GM12878 (cell line): Measurements from ENCODE around the gene HTT-AS. TPM values are rescaled to one million over a fixed set of nuclear protein-coding genes. Genes with fewer than 3 reads are reported as not detected.

ENCODE experiments used
- ATAC-seq: fragments of 200-7000 bp; cut with Tn5 transposase; 3 replicates; pipeline ENCODE4 v1.9.1; 2020; ENCODE audit warnings: mild to moderate bottlenecking, moderate library complexity
- BruUV-seq: library from RNA; stranded (reverse); fragments of 400-500 nt; replicated peaks from 2 replicates; lab custom pipeline; 2021; lab: Mats Ljungman, UMichigan
- CTCF ChIA-PET: fragments of 300-600 bp; sonication (Branson Sonifier 250); formaldehyde crosslinking; extraction: SDS; loops from one replicate; lab custom pipeline; 2021; ENCODE audit warnings: inconsistent platforms; lab: Yijun Ruan, JAX
- POLR2A ChIA-PET: fragments of 350-600 bp; formaldehyde crosslinking; extraction: SDS; loops from one replicate; lab custom pipeline; 2021; ENCODE audit warnings: inconsistent platforms; lab: Charles Lee
- RAD21 ChIA-PET: fragments of 300-600 bp; sonication (Branson Sonifier 250); formaldehyde crosslinking; loops from one replicate; lab custom pipeline; 2023; ENCODE audit warnings: antibody characterized with exemption; ENCODE audit not compliant: unreplicated experiment; lab: Charles Lee
- SMC1A ChIA-PET: fragments of 300-600 bp; sonication (Branson Sonifier 250); formaldehyde crosslinking; loops from one replicate; lab custom pipeline; 2023; ENCODE audit not compliant: unreplicated experiment, uncharacterized antibody; lab: Charles Lee
- DNase-seq: peaks from one replicate; pipeline ENCODE4 v3.0.0-alpha.2; 2011; ENCODE audit warnings: low read depth, low spot score
- FAIRE-seq: peaks from 3 replicates; lab custom pipeline; 2011; peaks lifted over from hg19 to GRCh38; lab: Jason Lieb, UNC
- H2AFZ ChIP-seq: 2 replicates; pipeline ENCODE4 v1.6.0; 2011; ENCODE audit warnings: low read depth, low read length, control low read depth; ENCODE audit not compliant: control insufficient read depth
- H3K27ac ChIP-seq: 2 replicates; pipeline ENCODE4 v1.5.1; 2011; ENCODE audit warnings: control low read depth; ENCODE audit not compliant: control insufficient read depth, insufficient read depth
- H3K27me3 ChIP-seq, 2 experiments: replicated peaks in 1 of 2; 2 replicates each; pipeline versions ENCODE4 v1.6.0 to v1.6.1; 2011; ENCODE audit warnings: low read length in 1 of 2; ENCODE audit not compliant: control insufficient read depth in 2 of 2, insufficient read depth in 2 of 2
- H3K36me3 ChIP-seq, 2 experiments: 2 replicates each; pipeline ENCODE4 v1.5.1; 2011; ENCODE audit warnings: low read length in 1 of 2; ENCODE audit not compliant: control insufficient read depth in 2 of 2, insufficient read depth in 2 of 2
- H3K4me1 ChIP-seq: 2 replicates; pipeline ENCODE4 v1.6.1; 2011; ENCODE audit warnings: mild to moderate bottlenecking, low read length, moderate library complexity, mixed read lengths; ENCODE audit not compliant: control insufficient read depth, insufficient read depth
- H3K4me2 ChIP-seq: 2 replicates; pipeline ENCODE4 v1.6.0; 2011; ENCODE audit warnings: control low read depth; ENCODE audit not compliant: control insufficient read depth, insufficient read depth
- H3K4me3 ChIP-seq: fragments of 200-600 bp; sonication (generic); 2 replicates; pipeline ENCODE4 v1.5.1; 2016
- H3K79me2 ChIP-seq: 2 replicates; pipeline ENCODE4 v1.6.0; 2011; ENCODE audit warnings: low read length; ENCODE audit not compliant: control insufficient read depth, insufficient read depth
- H3K9ac ChIP-seq: 2 replicates; pipeline ENCODE4 v1.8.0; 2011; ENCODE audit warnings: low read length, control low read depth, mixed read lengths; ENCODE audit not compliant: control insufficient read depth, insufficient read depth
- H3K9me3 ChIP-seq: replicated peaks from 3 replicates; pipeline ENCODE4 v1.5.1; 2011; ENCODE audit warnings: mild to moderate bottlenecking, low read length; ENCODE audit not compliant: control insufficient read depth, insufficient read depth
- H4K20me1 ChIP-seq: 2 replicates; pipeline ENCODE4 v1.6.0; 2011; ENCODE audit not compliant: control insufficient read depth, insufficient read depth
- BHLHE40 ChIP-seq, 2 experiments: fragments of 450-650 bp in 1 of 2; IDR thresholded peaks; 2 replicates each; pipeline ENCODE4 v1.6.1; 2011 to 2017; ENCODE audit warnings: low read depth in 2 of 2, borderline replicate concordance in 1 of 2, improper control_type of control experiment in 1 of 2, low read length in 1 of 2, mild to moderate bottlenecking in 1 of 2
- CBX5 ChIP-seq: sonication (generic); IDR thresholded peaks from 2 replicates; pipeline ENCODE4 v1.6.1; 2016; ENCODE audit warnings: low read depth, moderate library complexity, mild to moderate bottlenecking, inconsistent platforms
- EGR1 ChIP-seq, 2 experiments: IDR thresholded peaks; 1 replicate in 1 of 2; 2 replicates in 1 of 2; pipeline ENCODE4 v1.6.1; 2011 to 2012; ENCODE audit warnings: low read depth in 2 of 2, low read length in 2 of 2, borderline replicate concordance in 1 of 2, mild to moderate bottlenecking in 1 of 2, moderate library complexity in 1 of 2
- FOXM1 ChIP-seq: IDR thresholded peaks from 2 replicates; pipeline ENCODE4 v1.6.1; 2012; ENCODE audit warnings: low read depth, mild to moderate bottlenecking, inconsistent platforms, low read length, moderate library complexity
- NR2C1 ChIP-seq: fragments of 450-650 bp; IDR thresholded peaks from 2 replicates; pipeline ENCODE4 v1.6.1; 2017; ENCODE audit warnings: antibody characterized with exemption, mild to moderate bottlenecking, moderate library complexity
- POLR2A ChIP-seq: IDR thresholded peaks from 2 replicates; pipeline ENCODE4 v1.6.1; 2011; ENCODE audit warnings: low read depth, mild to moderate bottlenecking, low read length
- POLR2AphosphoS5 ChIP-seq: IDR thresholded peaks from 2 replicates; pipeline ENCODE4 v1.6.1; 2011; ENCODE audit warnings: mild to moderate bottlenecking, low read length, inconsistent platforms
- YY1 ChIP-seq: IDR thresholded peaks from 2 replicates; pipeline ENCODE4 v1.6.1; 2011; ENCODE audit warnings: low read depth, mild to moderate bottlenecking, low read length
- WGBS: methylation state at CpG from one replicate; pipeline ENCODE4 v1.1.6; 2016; ENCODE audit warnings: low lambda C conversion rate; ENCODE audit not compliant: insufficient replicate concordance, insufficient coverage; ENCODE audit errors: missing lambda C conversion rate; 5-methylcytosine and 5-hydroxymethylcytosine counted together
- in situ Hi-C: fragments of 300-500 bp; cut with MboI; formaldehyde crosslinking; loops from 9 replicates; pipeline ENCODE4 v1.14.3; 2018; ENCODE audit warnings: mixed read lengths
- intact Hi-C: fragments of 100-400 bp; cut with micrococcal nuclease; formaldehyde crosslinking; loops from one replicate; pipeline ENCODE4 v1.14.2; 2022; ENCODE audit not compliant: unreplicated experiment
- polyA plus RNA-seq, 11 experiments: library from polyadenylated mRNA; depleted of rRNA in 4 of 11; unstranded in 6 of 11; stranded (reverse) in 5 of 11; fragments of >200 nt; fragmentation: Nextera tagmentation in 4 of 11; fragmentation: Illumina TruSeq in 1 of 11; extraction: Ambion mirVana in 4 of 11; extraction: Trizol in 1 of 11; gene quantifications; 1 replicate in 1 of 11; 2 replicates in 10 of 11; pipeline versions ENCODE4 v1.2.1 to v1.2.3, GENCODE V29; 2011 to 2016; ENCODE audit warnings: inconsistent platforms in 2 of 11, missing spikeins in 2 of 11, low read depth in 1 of 11
- total RNA-seq, 4 experiments: library from RNA; depleted of rRNA in 3 of 4; stranded (reverse); fragments of >200 nt in 3 of 4; fragmentation: Illumina TruSeq in 1 of 4; extraction: Trizol in 1 of 4; gene quantifications; 2 replicates each; pipeline versions ENCODE4 v1.2.1 to v1.2.3, GENCODE V29; 2013 to 2021

Gene HTT-AS
- total and polyA plus RNA-seq, 10 of the 15 experiments (the other 5 are each of a cell fraction or from before 2014, with no cell fraction given) = not detected

DNA sequence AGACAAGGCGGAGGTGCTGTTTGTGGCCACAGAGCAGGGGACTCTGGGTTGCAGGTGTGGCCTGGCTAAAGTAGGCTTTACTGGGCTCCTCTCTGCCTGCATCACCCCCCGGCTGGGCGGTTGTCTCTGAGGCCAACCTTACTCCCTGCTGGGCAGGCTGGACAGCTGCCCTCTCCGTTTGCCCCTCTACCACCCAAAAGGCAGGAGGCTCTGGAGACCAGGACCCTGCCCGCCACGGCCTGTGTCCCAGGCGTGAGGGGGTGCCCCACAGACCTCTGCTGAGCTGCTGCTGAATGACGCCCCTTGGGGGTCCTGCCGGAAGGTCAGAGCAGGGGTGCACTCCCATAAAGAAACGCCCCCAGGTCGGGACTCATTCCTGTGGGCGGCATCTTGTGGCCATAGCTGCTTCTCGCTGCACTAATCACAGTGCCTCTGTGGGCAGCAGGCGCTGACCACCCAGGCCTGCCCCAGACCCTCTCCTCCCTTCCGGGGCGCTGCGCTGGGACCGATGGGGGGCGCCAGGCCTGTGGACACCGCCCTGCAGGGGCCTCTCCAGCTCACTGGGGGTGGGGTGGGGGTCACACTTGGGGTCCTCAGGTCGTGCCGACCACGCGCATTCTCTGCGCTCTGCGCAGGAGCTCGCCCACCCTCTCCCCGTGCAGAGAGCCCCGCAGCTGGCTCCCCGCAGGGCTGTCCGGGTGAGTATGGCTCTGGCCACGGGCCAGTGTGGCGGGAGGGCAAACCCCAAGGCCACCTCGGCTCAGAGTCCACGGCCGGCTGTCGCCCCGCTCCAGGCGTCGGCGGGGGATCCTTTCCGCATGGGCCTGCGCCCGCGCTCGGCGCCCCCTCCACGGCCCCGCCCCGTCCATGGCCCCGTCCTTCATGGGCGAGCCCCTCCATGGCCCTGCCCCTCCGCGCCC lies 920 bp downstream of the HTT-AS start:
- RAD21 ChIA-PET = no interaction called here
- Histone ChIP-seq H3K79me2 (peaks cover 34% of the 10 kb centered on the region), H2AFZ (peak overlapping the region; percentile 85), H3K27ac (peak overlapping the region; percentile 69), H3K27me3 (no peaks in the 10 kb centered on the region), H3K4me3 (peak overlapping the region; percentile 80), H3K4me1 (peaks cover 3% of the 10 kb centered on the region), H3K36me3 (no peaks in the 10 kb centered on the region)
- SMC1A ChIA-PET = interaction anchor here (1.4 kb wide), 1 partner anchor 14 kb away, joined by 3 read pairs; no protein-coding TSS in a partner anchor
- POLR2A ChIA-PET = interaction anchor here (1.2 to 2.0 kb wide), 3 partner anchors 10 to 26 kb away, joined by 4 to 7 read pairs (median 6); no protein-coding TSS in a partner anchor
- in situ Hi-C loops = no loop called here
- no peak for DNase-seq
- BruUV-seq = no TSS peak
- no peak for TF ChIP-seq FOXM1
- 0 out of 3 replicates have a peak, but pooled peaks of 1 of the 2 experiments have one; percentile 11 for TF ChIP-seq EGR1 (IDR thresholded peaks at IDR 0.05; ENCODE audit: borderline replicate concordance in 1 of 2, low read depth in 2 of 2, low read length in 2 of 2)
- TF ChIP-seq CBX5 = no peak
- peak; percentile 48; the same call in 1 of the 2 replicates for TF ChIP-seq POLR2AphosphoS5
- peak in 1 of 2 experiments; percentile 30; a peak in 2 of 4 replicates for TF ChIP-seq BHLHE40 (IDR thresholded peaks at IDR 0.05; ENCODE audit: borderline replicate concordance in 1 of 2, low read depth in 2 of 2, low read length in 1 of 2)
- peak; percentile 42 for TF ChIP-seq YY1
- TF ChIP-seq NR2C1 = no peak
- 0 out of 2 replicates have a peak, but pooled peaks have one; percentile 61 for TF ChIP-seq POLR2A
- TF ChIP-seq, all 136 proteins: peak for 5
- peak overlapping the region; percentile 70; the same call in 1 of the 2 replicates for H3K9ac ChIP-seq
- FAIRE-seq (no peak), ATAC-seq (peak; percentile 64)
- intact Hi-C loops = loop anchor here (10.0 kb wide), 1 partner anchor 809 kb away; the partner anchor contains the start of gene MXD4
- no peaks in the 10 kb centered on the region for H3K9me3 ChIP-seq
- CTCF ChIA-PET = interaction anchor here (0.9 to 1.2 kb wide), 2 partner anchors 13 to 95 kb away, joined by 3 to 4 read pairs; no protein-coding TSS in a partner anchor
- H3K4me2 ChIP-seq = peak overlapping the region; percentile 94
- WGBS = 14% methylated on average over 46 of the region's 54 CpGs
- no peaks in the 10 kb centered on the region for H4K20me1 ChIP-seq
